Measurements from ENCODE around the gene TPSG1.
"Not testable (repeated sequence)": the region's sequence is repeated elsewhere in the genome, so short reads cannot be mapped to it uniquely, and the experiment has no call there.

The TPSG1 gene

DNA sequence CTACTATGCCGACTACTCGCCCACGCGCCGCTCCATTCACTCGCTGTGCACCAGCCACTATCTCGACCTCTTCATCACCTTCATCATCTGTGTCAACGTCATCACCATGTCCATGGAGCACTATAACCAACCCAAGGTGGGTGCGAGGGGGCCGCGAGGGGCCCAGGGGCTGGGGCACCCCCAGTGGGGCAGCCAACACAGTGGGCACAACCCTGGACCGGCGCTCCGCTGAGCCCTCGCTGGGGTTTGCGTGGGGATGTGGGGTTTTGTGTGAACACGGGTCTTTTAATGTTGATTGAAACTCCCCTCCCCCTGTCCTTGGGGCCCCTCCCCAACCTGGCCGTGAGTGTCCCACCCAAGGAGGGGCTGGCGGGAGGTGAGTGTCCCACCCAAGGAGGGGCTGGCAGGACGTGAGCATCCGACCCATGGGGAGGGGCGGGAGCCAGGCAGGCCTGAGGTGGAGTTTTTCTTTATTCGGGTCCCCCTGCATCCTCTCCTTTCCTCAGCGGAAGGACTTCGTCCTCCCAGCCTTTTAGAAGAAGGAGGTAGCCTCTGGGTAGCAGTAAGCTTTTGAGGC, 11.2 kb downstream of the TPSG1 start:
- DNase-seq = no peak

DNA sequence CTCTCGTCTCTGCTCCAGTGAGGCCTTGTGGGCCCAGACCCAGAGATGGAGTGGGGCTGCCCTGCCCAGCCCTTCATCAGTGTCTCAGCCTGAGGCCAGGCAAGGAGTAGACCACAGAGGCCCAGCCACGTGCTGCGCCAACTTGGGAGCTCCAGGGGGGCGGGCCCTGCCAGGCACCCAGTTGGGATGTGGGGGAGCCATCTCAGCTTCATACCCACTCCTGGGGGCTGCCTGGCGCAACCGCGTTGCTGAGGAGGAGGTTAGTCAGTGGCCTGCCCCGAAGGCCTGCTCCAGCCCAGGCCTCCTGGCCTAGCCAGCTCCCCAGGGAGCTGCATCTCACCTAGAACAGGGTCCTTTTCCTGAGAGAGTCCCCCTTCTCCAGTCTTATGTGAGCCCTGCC, 11.8 kb downstream of the TPSG1 start:
- no peak for DNase-seq

DNA sequence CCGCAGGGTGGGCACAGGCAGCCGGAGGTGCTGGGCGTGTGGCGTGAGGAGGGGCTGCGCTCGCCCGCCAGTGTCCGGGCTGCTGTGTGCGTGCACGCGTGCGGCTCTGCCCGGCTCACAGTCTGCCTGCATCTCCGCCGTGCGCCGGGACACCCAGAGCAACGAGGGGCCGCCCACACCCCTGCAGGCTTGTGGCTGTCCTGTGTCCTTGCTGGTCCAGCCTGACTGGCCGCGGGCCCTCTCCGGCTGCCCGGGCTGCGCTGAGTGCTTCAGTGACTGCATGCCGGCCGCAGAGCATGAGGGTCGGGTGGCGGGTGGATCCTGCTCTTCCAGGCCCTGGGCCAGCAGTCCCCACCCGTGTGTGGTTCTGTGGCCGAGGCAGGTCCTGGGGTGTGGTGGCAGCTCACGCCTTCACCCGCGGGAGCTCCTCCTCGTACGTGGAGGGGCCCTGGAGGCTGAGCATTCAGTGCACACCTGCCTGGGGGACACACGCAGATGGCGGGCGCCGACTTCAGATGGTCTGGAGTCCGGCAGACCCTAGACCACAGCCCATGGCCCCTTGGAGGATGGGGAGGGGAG, 12.4 kb downstream of the TPSG1 start:
- DNase-seq = no peak

DNA sequence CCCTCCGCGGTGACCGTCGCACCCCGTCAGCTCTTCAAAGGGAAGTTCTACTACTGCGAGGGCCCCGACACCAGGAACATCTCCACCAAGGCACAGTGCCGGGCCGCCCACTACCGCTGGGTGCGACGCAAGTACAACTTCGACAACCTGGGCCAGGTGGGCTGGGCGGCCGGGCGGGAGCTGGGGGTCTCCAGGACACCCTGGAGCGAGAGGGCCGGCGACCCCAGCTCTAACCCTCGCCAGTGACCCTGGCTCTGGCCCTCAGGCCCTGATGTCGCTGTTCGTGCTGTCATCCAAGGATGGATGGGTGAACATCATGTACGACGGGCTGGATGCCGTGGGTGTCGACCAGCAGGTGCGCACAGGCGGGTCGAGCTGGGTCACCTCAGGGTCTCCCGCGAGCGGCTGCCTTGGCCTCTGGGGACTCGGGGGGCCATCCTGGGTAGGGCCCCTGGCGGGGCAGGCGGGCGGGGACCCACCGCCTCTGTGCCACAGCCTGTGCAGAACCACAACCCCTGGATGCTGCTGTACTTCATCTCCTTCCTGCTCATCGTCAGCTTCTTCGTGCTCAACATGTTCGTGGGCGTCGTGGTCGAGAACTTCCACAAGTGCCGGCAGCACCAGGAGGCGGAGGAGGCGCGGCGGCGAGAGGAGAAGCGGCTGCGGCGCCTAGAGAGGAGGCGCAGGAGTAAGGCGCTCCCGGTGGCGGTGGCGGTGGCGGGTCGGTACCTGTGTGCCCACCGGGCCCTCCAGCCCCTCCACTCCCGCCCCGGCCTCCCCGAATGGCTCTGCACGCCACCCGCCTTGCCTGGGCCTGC, 13.4 kb downstream of the TPSG1 start:
- no peak for DNase-seq

DNA sequence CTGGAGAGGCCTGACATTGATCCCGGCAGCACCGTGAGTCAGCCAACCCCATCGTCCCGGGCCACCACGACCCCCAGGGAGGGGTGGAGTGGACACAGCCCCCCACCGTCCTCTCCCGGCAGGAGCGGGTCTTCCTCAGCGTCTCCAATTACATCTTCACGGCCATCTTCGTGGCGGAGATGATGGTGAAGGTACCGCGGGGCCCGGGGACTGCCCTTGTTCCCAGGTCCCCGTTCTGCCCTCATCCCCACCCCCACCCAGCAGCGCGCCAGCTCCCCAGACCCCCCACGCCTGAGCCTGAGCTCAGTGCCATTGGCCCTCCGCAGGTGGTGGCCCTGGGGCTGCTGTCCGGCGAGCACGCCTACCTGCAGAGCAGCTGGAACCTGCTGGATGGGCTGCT, 14.6 kb downstream of the TPSG1 start:
- DNase-seq = no peak

DNA sequence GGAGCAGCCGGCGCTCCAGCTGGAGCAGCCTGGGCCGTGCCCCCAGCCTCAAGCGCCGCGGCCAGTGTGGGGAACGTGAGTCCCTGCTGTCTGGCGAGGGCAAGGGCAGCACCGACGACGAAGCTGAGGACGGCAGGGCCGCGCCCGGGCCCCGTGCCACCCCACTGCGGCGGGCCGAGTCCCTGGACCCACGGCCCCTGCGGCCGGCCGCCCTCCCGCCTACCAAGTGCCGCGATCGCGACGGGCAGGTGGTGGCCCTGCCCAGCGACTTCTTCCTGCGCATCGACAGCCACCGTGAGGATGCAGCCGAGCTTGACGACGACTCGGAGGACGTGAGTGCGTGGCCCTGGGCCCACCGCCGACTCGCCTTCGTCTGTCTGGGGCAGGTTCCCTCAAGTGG, 16.0 kb downstream of the TPSG1 start:
- no peak for DNase-seq

DNA sequence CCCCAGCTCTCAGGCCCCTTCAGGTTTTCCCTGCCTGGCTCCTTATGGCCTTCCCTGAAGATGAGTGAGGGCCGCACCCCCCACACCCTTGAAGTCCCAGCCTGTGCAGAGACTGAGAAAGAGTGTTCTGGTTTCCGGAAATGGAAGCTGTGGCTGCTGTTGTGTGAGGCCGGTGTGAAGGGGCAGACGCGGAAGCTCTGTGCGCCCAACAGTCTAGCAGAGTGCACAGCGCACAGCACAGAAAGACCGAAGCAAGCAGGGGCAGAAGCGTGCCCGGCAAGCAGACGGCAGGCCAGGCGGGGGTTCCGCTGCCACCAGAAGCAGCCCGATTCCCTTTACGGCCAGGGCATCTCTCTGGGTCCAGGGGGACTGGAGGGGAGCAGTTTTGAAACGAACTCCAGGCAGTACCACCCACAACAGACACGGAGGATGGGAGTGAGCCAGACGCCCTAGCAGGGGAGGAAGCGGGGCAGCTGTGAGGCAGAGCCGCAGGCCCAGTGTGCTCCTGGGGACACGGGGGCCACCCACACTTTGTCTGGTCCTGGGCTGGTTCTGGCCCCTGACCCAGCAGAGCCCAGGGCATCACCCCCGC, 16.7 kb downstream of the TPSG1 start:
- peak in 1 of 2 donors; percentile 13 for DNase-seq

DNA sequence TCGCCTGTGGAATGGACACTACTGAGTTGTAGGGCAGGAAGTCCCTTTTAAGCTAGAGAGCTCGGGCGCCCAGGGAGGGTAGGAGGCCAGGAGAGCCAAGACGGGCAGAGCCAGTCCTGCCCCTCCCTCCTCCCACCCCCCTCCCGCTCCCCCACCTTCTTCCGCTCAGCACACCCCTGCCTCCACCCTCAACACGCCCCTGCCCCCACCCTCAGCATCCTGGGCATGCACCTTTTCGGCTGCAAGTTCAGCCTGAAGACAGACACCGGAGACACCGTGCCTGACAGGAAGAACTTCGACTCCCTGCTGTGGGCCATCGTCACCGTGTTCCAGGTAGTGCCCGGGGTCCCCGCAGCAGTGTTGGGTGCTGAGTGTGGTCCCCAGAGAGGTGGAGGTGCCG, 18.3 kb downstream of the TPSG1 start:
- peak; percentile 8 to 31 for DNase-seq

DNA sequence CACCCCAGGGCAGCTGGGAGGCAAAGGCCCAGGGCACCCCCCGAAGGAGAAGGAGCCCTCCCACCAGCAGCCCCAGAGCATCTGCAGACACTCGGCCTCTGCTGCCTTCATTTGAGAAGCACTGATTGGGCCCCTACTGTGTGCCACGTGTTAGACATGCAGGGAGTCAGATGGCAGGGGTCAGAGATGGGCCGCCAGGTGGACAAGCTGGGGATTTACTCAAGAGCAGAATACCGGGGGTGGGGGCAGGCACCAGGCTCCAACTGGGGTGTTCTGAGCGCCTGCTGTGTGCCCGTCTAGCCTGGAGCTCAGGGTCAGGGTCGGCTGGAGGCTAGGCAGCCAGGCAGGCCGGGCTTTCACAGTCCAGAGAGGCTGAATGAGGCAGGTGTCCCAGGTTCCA, 18.7 kb downstream of the TPSG1 start:
- no peak for DNase-seq

DNA sequence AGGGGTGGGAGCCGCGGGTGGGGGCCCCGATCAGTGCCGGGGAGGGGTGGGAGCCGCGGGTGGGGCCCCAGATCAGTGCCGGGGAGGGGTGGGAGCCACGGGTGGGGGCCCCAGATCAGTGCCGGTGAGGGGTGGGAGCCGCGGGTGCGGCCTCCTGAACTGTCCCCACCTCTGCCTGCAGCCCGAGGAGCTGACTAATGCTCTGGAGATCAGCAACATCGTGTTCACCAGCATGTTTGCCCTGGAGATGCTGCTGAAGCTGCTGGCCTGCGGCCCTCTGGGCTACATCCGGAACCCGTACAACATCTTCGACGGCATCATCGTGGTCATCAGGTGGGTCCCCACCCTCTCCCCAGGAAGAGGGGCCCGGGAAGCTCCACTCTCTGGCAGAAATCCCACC, 20.1 kb downstream of the TPSG1 start:
- DNase-seq = no peak

DNA sequence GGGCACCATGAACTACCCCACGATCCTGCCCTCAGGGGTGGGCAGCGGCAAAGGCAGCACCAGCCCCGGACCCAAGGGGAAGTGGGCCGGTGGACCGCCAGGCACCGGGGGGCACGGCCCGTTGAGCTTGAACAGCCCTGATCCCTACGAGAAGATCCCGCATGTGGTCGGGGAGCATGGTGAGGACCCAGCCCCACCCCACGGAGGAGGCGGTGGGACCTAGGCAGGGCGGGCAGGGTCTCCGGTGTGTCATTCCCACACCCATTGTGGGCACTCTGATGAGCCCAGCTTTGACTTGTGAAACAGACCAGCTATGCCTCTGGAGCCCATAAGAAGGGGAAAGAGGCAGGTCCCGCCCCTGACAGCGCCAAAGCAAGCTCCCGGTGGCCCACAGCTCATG, 22.8 kb downstream of the TPSG1 start:
- DNase-seq = no peak

DNA sequence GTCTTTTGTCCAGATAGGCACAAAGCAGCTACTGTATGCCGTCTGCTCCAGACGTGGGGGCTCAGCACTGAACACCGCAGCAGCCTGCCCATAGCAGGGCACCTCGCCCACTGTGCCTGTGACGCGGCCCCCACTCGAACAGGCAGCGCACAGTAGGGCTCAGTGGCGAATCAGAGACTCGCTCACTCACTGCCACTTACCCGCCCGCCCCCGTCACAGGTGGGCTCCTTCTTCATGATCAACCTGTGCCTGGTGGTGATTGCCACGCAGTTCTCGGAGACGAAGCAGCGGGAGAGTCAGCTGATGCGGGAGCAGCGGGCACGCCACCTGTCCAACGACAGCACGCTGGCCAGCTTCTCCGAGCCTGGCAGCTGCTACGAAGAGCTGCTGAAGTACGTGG, 23.6 kb downstream of the TPSG1 start:
- DNase-seq = no peak

DNA sequence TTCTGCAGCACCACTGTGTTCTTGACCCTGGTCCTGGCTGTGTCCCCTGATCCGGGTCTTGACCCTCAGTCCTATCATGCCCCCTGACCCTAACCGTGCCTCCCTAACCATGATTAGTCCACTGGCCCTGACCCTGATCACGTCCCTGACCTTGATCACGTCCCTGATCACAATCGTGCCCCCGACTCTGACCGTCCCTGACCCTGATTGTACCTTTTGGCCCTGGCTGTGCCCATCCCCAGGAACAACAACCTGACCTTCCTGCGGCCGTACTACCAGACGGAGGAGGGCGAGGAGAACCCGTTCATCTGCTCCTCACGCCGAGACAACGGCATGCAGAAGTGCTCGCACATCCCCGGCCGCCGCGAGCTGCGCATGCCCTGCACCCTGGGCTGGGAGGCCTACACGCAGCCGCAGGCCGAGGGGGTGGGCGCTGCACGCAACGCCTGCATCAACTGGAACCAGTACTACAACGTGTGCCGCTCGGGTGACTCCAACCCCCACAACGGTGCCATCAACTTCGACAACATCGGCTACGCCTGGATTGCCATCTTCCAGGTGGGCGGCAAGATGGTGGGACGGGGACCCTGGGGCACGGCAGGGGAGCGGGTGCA, 24.9 kb downstream of the TPSG1 start:
- DNase-seq = no peak

DNA sequence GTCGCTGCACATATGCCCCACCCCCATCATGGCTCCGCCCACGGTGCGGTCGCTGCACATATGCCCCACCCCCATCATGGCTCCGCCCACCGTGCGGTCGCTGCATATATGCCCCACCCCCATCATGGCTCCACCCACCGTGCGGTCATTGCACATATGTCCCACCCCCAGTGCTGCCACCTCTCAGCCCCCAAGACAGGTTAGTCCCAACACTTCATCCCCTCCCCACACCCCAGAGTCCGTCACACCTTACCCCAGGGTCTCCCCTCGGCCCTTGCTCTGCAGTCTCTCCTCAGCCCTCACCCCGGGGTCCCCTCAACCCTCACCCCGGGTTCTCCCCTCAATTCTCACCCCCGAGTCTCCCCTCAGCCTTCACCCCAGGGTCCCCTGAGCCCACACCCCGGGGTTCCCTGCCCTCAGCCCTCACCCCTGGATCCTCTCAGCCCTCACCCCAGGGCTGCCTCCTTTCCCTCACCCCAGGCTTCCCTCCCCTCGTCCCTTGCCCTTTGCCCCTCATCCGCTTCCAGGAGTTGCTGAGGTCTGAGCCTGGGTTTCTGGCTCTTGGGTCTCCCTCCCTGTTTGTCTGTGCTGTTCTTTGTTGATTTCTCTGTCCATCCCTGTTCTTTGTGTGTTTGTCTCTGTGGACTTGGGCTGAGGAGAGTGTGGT, 25.6 kb downstream of the TPSG1 start:
- DNase-seq = no peak

DNA sequence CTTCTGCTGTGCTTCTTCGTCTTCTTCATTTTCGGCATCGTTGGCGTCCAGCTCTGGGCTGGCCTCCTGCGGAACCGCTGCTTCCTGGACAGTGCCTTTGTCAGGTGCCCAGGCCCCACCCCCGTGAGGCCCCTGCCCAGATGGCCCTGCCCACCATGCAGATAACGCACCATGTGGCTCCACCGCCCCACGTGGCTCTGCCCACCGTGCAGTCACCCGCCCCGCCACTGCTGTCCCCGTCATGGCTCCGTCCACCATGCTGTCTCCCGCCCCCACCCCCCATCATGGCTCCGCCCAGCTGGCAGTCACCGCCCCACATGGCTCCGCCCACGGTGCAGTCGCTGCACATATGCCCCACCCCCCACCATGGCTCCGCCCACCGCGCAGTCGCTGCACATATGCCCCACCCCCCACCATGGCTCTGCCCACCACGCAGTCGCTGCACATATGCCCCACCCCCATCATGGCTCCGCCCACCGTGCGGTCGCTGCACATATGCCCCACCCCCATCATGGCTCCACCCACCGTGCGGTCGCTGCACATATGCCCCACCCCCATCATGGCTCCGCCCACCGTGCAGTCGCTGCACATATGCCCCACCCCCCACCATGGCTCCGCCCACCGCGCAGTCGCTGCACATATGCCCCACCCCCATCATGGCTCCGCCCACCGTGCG, 26.3 kb downstream of the TPSG1 start:
- DNase-seq = not testable (repeated sequence)

DNA sequence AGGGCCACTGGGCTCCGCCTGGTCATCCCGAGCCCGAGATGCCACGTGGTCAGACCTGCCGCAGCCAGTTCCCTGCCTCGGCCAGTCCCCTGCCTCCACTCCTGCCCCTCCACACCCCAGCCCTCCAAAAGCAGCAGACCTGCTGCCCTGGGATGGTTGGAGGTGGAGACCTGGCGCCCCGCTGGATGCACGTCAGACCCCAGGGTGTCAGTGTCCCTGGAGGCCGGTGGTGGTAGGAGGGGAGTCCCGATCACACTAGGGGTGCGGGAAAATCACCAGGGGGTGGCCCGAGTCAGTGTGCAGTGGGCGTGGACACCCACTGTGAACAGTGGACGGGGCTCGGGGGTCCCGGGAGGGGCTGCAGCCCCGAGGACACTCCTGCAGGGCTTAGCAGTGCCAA, 26.9 kb downstream of the TPSG1 start:
- no peak for DNase-seq

DNA sequence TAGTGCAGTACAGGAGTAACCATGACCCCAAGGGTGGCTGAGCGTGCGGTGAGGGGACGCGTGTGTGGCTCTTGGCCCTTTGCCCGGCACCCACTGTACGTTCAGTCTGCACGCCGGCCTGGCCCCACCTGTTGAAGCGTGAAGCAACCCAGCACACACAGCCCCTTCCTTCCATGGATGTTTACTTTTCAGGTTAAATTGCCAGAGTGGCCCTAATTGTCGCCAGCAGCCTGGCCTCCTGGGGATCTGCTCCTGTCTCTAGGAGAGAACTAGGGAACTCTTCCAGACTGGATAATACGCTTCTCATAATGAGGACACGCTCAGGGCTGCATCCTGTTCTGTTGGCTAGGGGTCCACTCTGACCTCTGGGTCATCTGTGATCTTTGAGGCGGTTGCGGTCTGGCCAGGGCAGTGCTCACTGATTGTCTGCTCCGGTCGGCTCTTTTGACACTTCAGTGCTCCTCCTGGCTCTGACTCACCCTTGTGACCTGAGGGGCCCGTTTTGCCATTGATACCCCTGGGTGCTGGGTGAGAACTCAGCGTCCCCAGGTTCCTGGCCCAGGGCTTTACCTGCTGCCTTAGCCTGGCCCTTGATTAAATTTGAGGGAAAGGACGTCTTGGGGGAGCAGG, 27.7 kb downstream of the TPSG1 start:
- DNase-seq = no peak

DNA sequence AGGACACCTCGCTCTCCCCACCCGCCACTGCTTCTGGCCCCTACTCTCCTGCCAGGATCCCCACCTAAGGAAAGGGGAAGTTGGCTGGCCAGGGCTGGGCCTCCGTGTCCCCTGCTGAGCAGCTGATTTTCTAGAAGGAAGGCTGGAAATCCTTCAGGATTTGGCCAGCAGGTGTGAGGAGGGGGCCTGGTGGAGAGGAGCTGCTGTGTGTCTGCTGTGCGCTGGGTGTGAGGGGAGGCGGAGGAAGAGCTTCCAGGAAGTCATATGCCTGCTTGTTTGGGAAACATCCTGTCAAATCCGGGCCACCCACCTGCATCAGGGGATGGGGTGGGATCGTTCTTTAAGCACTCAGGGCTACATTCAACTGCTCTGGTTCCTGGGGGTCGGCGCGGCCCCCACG, 28.6 kb downstream of the TPSG1 start:
- no peak for DNase-seq

DNA sequence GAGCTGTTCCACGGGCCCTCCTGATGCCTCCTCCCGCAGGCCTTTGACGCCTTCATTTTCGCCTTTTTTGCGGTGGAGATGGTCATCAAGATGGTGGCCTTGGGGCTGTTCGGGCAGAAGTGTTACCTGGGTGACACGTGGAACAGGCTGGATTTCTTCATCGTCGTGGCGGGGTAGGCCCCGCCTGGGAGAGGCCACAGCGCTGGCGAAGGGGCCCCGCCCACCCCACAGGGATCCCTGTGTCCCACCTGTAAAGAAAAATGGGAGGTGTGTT, 29.7 kb downstream of the TPSG1 start:
- DNase-seq = no peak

DNA sequence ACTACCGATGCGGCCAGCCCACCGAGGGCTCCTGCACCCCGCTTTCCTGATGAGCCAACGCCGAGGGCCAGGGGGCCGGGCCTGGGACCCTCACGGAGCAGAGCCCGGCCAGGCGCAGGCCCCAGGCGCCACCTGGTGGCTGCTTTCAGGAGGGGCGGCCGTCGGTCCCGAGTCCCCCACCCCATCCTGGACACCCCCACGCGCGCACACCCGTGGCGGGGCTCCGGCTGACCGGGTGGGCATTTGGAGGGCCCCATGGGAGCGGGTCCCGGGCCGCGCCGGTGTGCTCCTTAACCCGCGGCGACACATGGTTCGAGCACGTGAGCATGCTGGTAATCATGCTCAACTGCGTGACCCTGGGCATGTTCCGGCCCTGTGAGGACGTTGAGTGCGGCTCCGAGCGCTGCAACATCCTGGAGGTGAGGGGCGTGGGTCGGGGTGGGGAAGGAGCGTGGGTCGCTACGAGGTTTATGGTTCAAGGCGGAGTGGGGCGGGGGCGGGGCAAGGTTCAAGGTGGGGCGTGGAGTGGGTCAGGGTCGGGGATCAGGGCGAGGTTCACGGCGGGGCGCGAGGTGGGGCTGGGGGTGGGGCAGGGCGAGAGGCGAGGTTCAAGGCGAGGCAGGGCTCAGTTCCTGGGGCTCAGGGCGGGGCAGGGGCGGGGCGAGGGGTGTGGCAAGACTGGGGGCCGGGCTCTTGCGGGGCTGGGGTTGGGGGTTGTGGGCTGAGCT, 30.2 kb downstream of the TPSG1 start:
- peak in 1 of 2 donors; percentile 4 for DNase-seq

DNA sequence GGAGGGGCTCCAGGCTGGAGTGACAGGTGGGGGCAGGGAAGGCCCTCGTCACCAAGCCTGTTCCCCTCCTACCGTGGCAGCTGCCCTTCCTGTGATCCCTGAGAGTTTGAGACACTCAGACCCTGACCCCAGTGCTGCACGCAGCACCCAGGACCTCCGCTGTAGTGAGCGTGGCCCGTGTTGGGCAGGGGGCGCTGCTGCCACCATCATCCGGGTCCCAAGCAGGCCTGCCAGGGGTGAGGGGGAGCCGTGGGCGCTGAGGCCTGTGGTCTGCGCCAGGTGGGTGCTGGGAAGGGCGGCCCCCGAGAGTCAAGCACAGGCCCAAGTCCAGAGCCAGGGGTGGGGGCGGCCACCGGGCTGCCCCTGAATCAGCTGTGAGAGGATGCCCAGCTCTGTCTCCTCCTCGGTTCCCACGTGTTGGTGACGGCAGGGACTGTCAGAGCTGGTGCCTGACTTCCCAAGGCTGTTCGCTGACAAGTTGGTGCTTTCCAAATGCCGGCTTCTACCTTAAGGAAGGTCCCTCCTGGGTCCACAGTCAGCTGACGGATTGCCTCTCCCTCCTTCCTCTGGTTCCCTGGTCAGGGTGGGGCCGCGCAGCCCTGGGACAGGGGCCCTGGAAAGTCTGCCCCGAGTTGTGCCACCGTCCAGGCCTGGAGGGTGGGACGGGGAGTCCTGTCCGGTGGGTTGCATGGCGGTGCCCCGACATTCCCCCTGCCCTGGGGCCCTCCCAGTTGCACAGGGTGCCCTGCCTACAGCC, 31.1 kb downstream of the TPSG1 start:
- DNase-seq = no peak
